ENCODE data around the gene HNRNPA3. TPM values are rescaled to one million over a fixed set of nuclear protein-coding genes. Genes with fewer than 3 reads are reported as not detected.

HNRNPA3 gene
- total and polyA plus RNA-seq, 2 of the 13 experiments (the other 11 are each of a cell fraction or from before 2014, with no cell fraction given) = 73.3 to 97.7 TPM

DNA sequence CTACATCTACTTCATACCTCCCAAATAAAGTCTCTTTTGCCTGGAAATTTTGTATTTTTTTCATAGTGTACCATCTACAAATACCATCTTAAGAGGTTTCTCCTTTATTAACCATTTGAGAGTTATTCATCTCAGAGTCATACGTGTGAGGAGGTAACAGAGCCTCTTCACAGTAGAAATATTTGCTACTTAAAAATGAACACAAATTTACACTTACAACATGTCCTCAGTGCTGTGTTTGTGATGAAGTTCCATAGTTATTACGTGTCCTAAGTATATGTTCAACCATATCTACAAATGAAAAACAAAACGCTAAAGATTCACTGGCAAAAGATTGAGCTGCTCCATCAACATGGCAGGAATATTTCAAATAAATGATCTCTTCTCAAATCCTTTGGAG lies 48.5 kb upstream of the HNRNPA3 start:
- H3K9me3 ChIP-seq (ENCODE audit: low read length) = no peaks in the 10 kb centered on the region
- POLR2A ChIA-PET = interaction anchor here (0.8 to 4.5 kb wide), 11 partner anchors 24 to 230 kb away, joined by 3 to 81 read pairs (median 6); partner anchors contain the start of genes HNRNPA3 and NFE2L2
- intact Hi-C loops (cut with micrococcal nuclease; ENCODE audit: unreplicated experiment) = loop anchor here (1.0 to 5.0 kb wide), 6 partner anchors 48 to 558 kb away; partner anchors contain the start of gene HNRNPA3
- no peaks in the 10 kb centered on the region for H4K20me1 ChIP-seq (ENCODE audit: insufficient read depth, low read length)
- peak overlapping the region; percentile 28; the same call in 1 of the 2 replicates for H3K9ac ChIP-seq (ENCODE audit: insufficient read depth, low read depth, low read length)
- peak overlapping the region in 1 of 3 experiments; percentile 52; a peak in 1 of 6 replicates for H3K4me3 ChIP-seq (replicated peaks in 1 of 3; ENCODE audit: insufficient read depth in 1 of 3, low read depth in 2 of 3, low read length in 3 of 3)
- in situ Hi-C loops (cut with HindIII; ENCODE audit: extremely low pct_ligation_motif_present, low pct_unique_long_range_greater_than_20kb) = loop anchor here (5.0 to 10.0 kb wide), 4 partner anchors 98 to 561 kb away; partner anchors contain the start of gene NFE2L2
- H3K4me2 ChIP-seq (ENCODE audit: low read depth, low read length) = peak overlapping the region; percentile 77
- no TSS peak for BruUV-seq (replicated peaks)
- no peak for DNase-seq (ENCODE audit: low spot score)
- CTCF ChIA-PET (ENCODE audit: low intra/inter-chr PET ratio, low total read pairs) = interaction anchor here (1.0 to 5.1 kb wide), 6 partner anchors 9 to 169 kb away, joined by 3 to 47 read pairs (median 10); no protein-coding TSS in a partner anchor
- TF ChIP-seq ZNF337 (CRISPR knock-in tag; IDR thresholded peaks at IDR 0.05; ENCODE audit: borderline replicate concordance, low read depth) (0 out of 2 replicates have a peak, but pooled peaks have one; percentile 52), TRIM24 (CRISPR knock-in tag; IDR thresholded peaks at IDR 0.05) (no peak)
- no peak for ATAC-seq
- H2AFZ ChIP-seq (ENCODE audit: low read length) = peak overlapping the region; percentile 89
- H3K79me2 ChIP-seq (ENCODE audit: insufficient read depth, low read length) = peaks cover 12% of the 10 kb centered on the region
- H3K36me3 ChIP-seq (replicated peaks in 1 of 2; ENCODE audit: control insufficient read depth in 1 of 2, insufficient read depth in 2 of 2, low read length in 2 of 2) = no peaks in the 10 kb centered on the region
- 8% methylated on average over 3 of the region's 3 CpGs for WGBS (ENCODE audit: low lambda C conversion rate)
- H3K4me1 ChIP-seq (ENCODE audit: insufficient read depth, low read length) = peaks cover 60% of the 10 kb centered on the region
- no peak for FAIRE-seq
- peaks cover 0 to 4% of the 10 kb centered on the region in 2 experiments; a peak in 1 of 5 replicates for H3K27me3 ChIP-seq (ENCODE audit: control insufficient read depth in 1 of 2, insufficient read depth in 2 of 2, low read length in 2 of 2)
- H3K27ac ChIP-seq (ENCODE audit: extremely low read length, insufficient read depth, low read length) = no peak overlapping the region

DNA sequence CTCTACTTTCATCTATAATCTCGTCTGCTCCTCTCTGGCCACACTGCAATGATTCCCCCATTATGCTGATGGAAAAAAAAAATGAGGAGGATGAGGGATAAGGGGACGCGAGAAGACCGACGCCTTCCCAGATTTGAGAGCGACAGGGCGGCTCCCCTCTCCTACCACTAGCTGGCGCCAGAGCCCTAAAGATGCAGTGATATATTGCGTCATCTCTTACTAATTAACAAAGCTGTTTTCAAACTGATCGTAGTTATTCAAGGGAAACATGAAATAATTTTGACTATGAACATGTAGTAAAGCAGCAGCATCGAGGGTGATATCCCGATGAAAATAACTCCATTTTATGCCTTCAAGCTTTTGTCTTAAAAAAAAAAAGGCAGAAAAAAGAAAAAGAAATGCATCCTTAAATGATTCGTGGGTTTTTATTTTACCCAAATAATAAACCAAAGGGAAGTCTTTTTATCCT lies 48.0 kb upstream of the HNRNPA3 start:
- Histone ChIP-seq H2AFZ (ENCODE audit: low read length) (peak overlapping the region; percentile 98), H3K9me3 (ENCODE audit: low read length) (no peaks in the 10 kb centered on the region), H3K4me1 (ENCODE audit: insufficient read depth, low read length) (peaks cover 65% of the 10 kb centered on the region), H3K79me2 (ENCODE audit: insufficient read depth, low read length) (peaks cover 12% of the 10 kb centered on the region), H4K20me1 (ENCODE audit: insufficient read depth, low read length) (no peaks in the 10 kb centered on the region), H3K27me3 (ENCODE audit: control insufficient read depth in 1 of 2, insufficient read depth in 2 of 2, low read length in 2 of 2) (peaks cover 0 to 4% of the 10 kb centered on the region in 2 experiments; a peak in 1 of 5 replicates), H3K4me3 (replicated peaks in 1 of 3; ENCODE audit: insufficient read depth in 1 of 3, low read depth in 2 of 3, low read length in 3 of 3) (peak overlapping the region; percentile 29 to 52 (median 52); a peak in 5 of 6 replicates), H3K27ac (ENCODE audit: extremely low read length, insufficient read depth, low read length) (peak overlapping the region; percentile 81), H3K36me3 (replicated peaks in 1 of 2; ENCODE audit: control insufficient read depth in 1 of 2, insufficient read depth in 2 of 2, low read length in 2 of 2) (no peaks in the 10 kb centered on the region), H3K4me2 (ENCODE audit: low read depth, low read length) (peak overlapping the region; percentile 77), H3K9ac (ENCODE audit: insufficient read depth, low read depth, low read length) (peak overlapping the region; percentile 68)
- intact Hi-C loops (cut with micrococcal nuclease; ENCODE audit: unreplicated experiment) (loop anchor here (1.0 to 5.0 kb wide), 7 partner anchors 48 to 558 kb away; partner anchors contain the start of gene HNRNPA3), in situ Hi-C loops (cut with HindIII; ENCODE audit: extremely low pct_ligation_motif_present, low pct_unique_long_range_greater_than_20kb) (loop anchor here (5.0 to 10.0 kb wide), 5 partner anchors 48 to 560 kb away; partner anchors contain the start of genes HNRNPA3 and NFE2L2)
- 5% methylated on average over 13 of the region's 13 CpGs for WGBS (ENCODE audit: low lambda C conversion rate)
- FAIRE-seq (no peak), ATAC-seq (peak; percentile 52), DNase-seq (ENCODE audit: low spot score) (peak; percentile 82)
- BruUV-seq (replicated peaks) = no TSS peak
- ChIA-PET CTCF (ENCODE audit: low intra/inter-chr PET ratio, low total read pairs) (interaction anchor here (0.6 to 5.1 kb wide), 7 partner anchors 9 to 169 kb away, joined by 3 to 47 read pairs (median 8); no protein-coding TSS in a partner anchor), POLR2A (interaction anchor here (0.8 to 4.5 kb wide), 16 partner anchors 23 to 229 kb away, joined by 3 to 81 read pairs (median 5); partner anchors contain the start of genes HNRNPA3 and NFE2L2)
- no peak for TF ChIP-seq ZNF616 (CRISPR knock-in tag; IDR thresholded peaks at IDR 0.05; ENCODE audit: low read depth)
- TF ChIP-seq TSC22D2 (CRISPR knock-in tag; IDR thresholded peaks at IDR 0.05; ENCODE audit: borderline replicate concordance) = peak; percentile 88; the same call in 1 of the 2 replicates
- peak; percentile 72 for TF ChIP-seq DMAP1 (CRISPR knock-in tag; IDR thresholded peaks at IDR 0.05)
- TF ChIP-seq, protein P1, sequence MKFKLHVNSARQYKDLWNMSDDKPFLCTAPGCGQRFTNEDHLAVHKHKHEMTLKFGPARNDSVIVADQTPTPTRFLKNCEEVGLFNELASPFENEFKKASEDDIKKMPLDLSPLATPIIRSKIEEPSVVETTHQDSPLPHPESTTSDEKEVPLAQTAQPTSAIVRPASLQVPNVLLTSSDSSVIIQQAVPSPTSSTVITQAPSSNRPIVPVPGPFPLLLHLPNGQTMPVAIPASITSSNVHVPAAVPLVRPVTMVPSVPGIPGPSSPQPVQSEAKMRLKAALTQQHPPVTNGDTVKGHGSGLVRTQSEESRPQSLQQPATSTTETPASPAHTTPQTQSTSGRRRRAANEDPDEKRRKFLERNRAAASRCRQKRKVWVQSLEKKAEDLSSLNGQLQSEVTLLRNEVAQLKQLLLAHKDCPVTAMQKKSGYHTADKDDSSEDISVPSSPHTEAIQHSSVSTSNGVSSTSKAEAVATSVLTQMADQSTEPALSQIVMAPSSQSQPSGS (CRISPR knock-in tag; IDR thresholded peaks at IDR 0.05) = peak; percentile 100
- peak; percentile 57 for TF ChIP-seq RXRB (CRISPR knock-in tag; IDR thresholded peaks at IDR 0.05; ENCODE audit: borderline replicate concordance)
- TF ChIP-seq NR2C2 (CRISPR knock-in tag; IDR thresholded peaks at IDR 0.05; ENCODE audit: borderline replicate concordance) = peak; percentile 33; the same call in 1 of the 2 replicates
- peak; percentile 71; the same call in 1 of the 2 replicates for TF ChIP-seq MEIS2 (CRISPR knock-in tag; IDR thresholded peaks at IDR 0.05)
- peak; percentile 40 for TF ChIP-seq NCOA2 (CRISPR knock-in tag; IDR thresholded peaks at IDR 0.05)
- TF ChIP-seq ZNF30 (CRISPR knock-in tag; IDR thresholded peaks at IDR 0.05) = no peak
- 0 out of 2 replicates have a peak, but pooled peaks have one; percentile 33 for TF ChIP-seq ZMYM3 (CRISPR knock-in tag; IDR thresholded peaks at IDR 0.05)
- peak; percentile 79; the same call in 1 of the 2 replicates for TF ChIP-seq FOXJ3 (CRISPR knock-in tag; IDR thresholded peaks at IDR 0.05; ENCODE audit: borderline replicate concordance)
- TF ChIP-seq AKAP8 (CRISPR knock-in tag; IDR thresholded peaks at IDR 0.05) = no peak
- peak; percentile 90 for TF ChIP-seq KLF9 (CRISPR knock-in tag; IDR thresholded peaks at IDR 0.05; ENCODE audit: low read depth)
- peak; percentile 60; the same call in 1 of the 2 replicates for TF ChIP-seq CHD4 (IDR thresholded peaks at IDR 0.05; ENCODE audit: borderline replicate concordance, low read length)
- TF ChIP-seq ZNF501 (CRISPR knock-in tag; IDR thresholded peaks at IDR 0.05) = peak; percentile 46; the same call in 1 of the 2 replicates

Measured in HepG2 (cell line).